CD4-positive, alpha-beta T cell treated with Interleukin-6 for 4 hours (primary cell): ENCODE results near the gene MCIDAS.

Experiments used
- DNase-seq: peaks from one replicate; pipeline ENCODE4 v3.0.0-alpha.2; 2020; ENCODE audit warnings: mixed read lengths

Gene MCIDAS

DNA sequence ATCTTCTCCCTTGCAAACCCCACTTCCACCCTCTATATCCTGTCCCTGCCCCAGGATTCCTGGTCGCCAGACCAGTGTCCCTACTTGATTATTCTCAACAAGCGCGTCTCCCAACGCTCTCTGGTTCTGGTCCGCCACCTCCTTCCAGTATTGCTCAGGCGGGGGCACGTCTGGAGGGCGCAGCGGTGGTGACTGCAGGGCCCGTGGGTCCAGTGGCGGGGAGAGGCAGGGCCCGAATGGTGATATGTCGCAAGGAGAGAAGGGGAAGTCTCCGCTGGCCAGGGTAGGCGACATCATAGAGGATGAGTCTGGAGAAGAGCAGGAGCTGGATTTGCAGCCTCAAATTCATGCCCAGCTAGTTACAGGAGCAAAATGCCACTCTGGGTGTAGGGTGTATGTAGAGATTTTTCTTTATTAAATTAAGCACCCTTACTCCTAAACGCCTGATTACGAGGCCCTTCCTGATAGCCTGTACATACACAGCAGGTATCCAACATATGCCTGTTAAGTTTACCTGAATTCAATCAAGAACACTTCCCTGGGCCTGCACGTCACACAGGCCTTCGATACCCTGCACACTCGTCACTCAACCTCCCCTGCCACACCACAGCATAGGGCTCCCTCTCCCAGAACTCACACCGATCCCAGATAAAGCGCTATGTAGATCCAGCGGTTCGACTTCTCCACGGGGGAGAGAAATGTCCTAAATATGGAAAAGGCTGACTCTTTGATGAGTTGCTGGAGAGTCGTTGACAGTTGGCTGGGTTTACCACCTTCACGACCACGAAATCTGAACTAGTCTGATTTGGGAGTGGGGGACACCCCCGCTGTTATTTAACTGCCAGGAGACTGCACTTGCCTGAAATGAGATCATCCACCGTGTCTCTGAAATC, 4.8 kb downstream of the MCIDAS start:
- no peak for DNase-seq

- DNase-seq, result no peak
These were observed 6.5 kb downstream of the MCIDAS start for GRCh38 chr5:55220433-55221185.

DNA sequence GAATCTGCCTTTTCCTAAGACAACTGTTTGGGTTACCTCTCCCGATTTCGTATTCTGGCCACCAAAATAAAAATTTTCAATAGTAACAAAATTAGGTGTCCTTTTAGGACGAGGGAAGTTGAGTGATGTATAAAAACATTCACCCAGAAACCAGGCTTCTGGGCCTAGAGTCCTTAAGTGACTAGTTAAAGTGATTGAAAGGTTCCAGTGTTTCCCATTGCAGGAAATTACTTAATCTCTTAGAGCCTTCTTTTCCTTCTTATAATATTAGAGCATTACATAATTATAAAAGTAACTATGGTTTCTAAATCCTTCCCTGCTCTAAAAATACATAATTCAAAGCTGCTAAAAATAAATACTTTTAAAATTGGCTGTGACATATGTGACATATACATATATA, 7.3 kb downstream of the MCIDAS start:
- no peak for DNase-seq

DNA sequence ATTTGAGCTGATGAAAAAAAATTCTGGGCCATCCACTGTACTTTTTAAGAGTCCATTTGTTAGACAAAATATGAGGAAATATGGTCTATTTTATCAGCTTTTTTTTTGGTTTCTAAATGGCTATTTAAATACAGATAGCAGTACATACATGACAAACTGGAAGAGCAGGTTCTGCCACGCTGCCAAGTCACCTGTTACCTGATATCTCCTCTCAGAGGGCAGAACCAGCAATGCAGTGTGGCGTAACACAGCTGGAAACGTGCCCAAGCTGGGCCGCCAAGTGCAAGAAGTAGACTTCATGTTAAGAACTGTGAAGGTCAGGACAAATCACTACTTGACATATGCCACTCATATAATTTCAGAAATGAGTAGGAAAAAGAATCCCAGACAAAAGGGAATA, 8.1 kb downstream of the MCIDAS start:
- no peak for DNase-seq

DNA sequence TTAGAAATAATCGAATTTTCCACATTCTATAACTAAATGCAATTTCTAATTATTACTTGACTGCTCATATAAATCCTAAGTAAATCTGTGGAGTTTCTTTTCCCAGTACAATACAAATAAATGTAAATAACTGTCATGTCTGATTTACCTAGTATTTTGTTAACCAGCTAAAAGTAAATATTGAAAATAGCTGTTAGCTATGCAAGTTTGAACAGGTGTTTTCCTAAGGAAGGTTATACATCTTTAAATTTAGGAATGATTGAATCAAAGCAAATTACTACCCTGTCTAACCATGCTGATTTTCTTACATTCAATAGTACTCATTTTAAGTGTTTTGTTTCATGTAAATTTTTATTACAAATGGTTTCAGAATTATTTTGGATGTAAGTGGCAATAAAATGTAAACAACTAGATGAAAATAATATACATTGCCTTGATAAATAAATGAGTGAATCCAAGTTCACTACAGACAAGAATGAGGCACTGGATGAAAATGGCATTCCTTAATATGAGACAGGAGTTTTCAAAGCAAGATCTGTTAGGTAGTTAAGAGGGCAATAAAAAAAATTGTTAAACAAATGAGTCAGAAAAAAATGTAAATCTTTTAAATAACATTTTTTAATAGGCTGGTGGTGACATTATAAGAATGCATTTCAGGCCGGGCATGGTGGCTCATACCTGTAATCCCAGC, 15.8 kb downstream of the MCIDAS start:
- no peak for DNase-seq

GRCh38 chr5:55205001-55205400, 22.1 kb downstream of the MCIDAS start:
- DNase-seq, result no peak

DNA sequence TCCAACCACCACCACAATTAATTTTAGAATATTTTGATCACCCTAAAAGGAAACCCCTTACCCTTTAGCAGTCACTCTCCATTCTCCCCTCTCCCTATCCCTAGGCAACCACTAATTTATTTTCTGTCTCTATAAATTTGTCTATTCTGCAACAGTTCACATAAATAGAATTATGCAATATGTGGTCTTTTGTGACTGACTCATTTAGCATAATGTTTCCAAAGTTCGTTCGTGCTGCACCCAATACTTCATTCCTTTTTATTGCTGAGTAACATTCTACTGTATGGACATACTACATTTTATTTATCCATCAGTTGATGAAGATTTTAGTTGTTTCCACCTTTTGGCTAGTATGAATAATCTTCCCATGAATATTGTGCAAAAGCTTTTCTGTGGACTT, 36.0 kb downstream of the MCIDAS start:
- no peak for DNase-seq

DNA sequence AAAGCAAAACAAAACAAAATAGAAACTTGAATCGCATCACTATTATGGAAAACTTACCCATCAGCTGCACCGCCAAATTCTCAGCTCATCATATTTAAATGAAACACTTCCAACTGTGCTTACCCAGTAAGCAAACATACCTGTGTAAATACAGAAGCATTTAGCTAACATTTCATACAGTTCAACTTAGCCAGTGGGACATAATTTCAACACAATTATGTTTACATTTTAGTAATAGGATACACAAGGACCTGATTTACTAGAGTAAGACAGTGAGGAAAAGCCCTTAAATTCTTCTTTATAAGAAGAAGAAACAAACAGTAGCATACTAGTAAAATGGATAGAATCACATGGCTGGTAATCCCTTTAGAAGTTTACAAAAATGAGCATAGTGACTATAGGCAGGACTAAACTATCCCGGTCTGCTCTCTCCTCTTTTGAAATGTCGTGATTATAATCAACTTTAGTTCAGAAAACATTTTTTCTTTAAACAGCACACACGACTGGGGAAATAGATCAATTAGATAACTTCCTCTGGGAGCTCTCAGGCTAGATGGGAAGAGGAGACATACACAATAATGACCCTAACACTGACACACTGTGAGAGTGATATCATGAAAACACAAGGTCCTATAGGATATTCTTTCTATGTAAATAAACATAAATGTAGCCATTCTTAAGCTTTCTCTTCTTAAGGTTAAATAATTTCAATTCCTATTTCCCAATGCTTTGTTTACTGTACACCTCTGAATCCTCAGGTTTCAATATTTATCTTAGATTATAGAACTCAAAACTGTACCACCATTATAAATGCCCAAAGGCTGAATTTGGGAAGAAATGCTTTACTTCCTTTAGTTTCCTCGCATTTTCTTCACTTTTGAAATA, 38.2 kb downstream of the MCIDAS start:
- no peak for DNase-seq

DNA sequence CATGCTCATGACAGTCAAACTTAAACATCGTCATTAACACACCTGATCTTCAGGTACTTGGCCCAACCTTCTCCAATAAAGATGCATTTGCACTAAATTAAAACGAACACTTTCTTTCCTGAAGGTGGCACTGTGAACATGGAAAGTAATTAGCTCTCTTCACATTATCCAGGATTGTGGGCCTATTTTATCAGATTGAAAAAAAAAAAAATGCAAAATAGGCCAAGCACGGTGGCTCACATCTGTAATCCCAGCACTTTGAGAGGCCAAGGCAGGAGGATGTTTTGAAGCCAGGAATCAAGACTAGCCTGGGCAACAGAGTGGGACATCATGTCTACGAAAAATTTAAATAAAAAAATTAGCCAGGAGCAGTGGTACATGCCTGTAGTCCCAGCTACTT, 39.7 kb downstream of the MCIDAS start:
- no peak for DNase-seq

GRCh38 chr5:55180016-55180415, 47.1 kb downstream of the MCIDAS start:
- no peak for DNase-seq

- no peak for DNase-seq
These were observed 50.0 kb downstream of the MCIDAS start for GRCh38 chr5:55177078-55177477.

GRCh38 chr5:55176176-55176818, 50.8 kb downstream of the MCIDAS start:
- peak; percentile 4 for DNase-seq

- no peak for DNase-seq
These were observed 51.3 kb downstream of the MCIDAS start for GRCh38 chr5:55175781-55176175.

DNA sequence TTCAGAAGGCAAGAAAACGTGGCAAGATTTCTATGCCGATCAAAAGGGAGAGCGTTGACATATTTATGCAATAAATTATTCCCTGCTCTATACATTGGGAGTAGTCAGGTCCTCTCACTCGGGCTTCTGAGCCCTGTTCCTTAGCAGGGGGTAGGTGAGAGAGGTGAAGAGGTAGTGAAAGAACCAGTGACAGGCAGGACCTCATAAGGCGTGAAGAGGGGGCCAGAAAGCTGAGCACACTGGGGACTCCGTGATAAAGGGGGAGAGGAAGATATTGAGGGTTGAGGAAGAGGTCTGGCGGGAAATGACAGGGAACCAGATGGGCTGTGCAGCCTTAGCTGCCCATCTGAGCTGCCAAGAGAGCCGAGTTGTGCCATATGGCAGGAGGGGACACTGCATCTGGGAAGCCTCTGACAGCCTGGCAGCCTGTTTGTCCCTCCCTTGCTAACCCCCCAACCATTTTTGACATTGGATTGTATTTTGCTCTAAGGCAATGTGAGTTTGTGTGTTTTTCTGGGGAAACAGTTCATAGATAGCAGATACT, 53.4 kb downstream of the MCIDAS start:
- DNase-seq, result no peak

DNA sequence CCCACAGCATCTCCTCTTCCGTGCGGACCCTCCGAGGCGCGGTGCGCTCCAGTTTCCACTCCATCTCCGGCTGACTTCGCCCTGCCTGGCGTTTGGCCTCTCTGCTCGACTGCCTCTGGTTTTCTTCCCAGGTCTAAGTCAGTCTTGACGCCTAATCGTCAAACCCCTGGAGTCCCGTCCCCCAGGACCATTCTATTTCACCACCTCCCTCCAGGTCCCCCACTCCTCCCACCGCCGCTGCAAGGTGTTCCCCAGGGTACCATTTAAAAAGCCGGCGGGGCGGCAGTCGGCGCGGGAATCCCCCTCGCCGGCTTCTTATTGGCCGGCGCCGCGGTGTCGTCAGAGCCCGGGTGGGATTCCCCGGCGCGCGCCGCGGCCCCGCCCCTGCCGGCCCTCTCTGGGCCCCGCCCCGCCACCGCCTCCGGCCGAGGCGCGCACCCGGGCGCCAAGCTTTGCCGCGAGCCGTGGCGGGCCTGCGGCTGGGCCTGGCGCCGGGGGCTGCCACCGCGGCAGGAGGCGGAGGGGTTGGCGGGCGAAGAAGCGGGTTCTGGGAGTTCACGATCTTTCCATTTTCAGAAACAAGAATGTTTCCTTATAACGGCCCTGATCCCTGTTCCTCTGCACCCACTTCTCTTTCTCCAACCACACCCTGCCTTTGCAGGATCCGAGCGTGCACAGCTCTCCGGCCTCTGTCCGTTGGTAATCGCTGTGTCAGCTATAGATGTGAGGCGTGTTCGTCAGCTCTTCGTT, 54.0 kb downstream of the MCIDAS start, which contains the start of gene CDC20B:
Gene CDC20B (minus strand): TSS at position 241 of the 750 bp plus-strand sequence. CDS start 177 bp downstream, at position 64.
- peak; percentile 74 for DNase-seq

DNA sequence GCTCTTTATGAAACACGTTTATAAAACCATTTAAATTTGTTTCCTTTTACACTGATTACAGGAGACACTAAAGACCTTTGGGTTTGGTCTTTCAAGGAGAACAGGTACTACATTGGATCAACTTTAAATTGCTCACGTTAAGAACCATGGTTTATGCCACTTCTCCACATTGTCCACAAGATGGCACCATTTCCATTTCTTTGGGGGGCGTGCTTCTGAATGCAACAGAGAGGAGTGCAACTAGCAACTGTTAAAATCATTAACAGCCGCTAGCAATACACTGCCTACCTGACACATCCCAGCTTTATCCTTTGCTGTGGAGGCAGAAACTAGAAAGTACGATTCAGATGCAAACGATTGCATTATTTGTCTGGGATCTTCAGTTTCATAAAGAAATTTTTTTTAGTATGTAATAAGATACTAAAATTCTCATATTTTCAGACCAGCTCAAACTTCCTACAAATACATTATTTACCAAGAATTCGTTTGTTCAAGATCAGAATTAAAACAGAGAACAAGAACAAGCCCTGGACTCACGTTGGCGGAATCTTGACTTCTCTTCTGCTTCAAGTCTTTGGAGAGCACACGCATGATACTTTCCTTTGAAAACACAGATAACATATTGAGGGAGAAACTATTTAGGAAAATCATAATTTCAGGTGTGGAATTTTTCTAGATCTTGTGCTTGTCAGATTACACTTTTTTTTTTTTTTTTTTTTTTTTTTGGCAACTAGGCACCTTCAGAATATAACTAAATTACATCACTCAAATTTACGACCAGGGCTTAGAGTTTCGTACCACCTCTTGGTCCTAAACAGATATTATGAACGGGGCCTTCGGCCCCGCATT, 54.8 kb downstream of the MCIDAS start:
- peak; percentile 62 for DNase-seq

- DNase-seq, result no peak
These were observed 55.6 kb downstream of the MCIDAS start for GRCh38 chr5:55171471-55171870.
